Stimulated activated naive CD4-positive, alpha-beta T cell treated with Interleukin-2 at 50 U/mL for 16 hours (primary cell): ENCODE data around the gene GALR2.

Experiments
- DNase-seq: peaks from one replicate; lab custom pipeline; 2025; lab: John Stamatoyannopoulos, UW

GALR2 gene

DNA sequence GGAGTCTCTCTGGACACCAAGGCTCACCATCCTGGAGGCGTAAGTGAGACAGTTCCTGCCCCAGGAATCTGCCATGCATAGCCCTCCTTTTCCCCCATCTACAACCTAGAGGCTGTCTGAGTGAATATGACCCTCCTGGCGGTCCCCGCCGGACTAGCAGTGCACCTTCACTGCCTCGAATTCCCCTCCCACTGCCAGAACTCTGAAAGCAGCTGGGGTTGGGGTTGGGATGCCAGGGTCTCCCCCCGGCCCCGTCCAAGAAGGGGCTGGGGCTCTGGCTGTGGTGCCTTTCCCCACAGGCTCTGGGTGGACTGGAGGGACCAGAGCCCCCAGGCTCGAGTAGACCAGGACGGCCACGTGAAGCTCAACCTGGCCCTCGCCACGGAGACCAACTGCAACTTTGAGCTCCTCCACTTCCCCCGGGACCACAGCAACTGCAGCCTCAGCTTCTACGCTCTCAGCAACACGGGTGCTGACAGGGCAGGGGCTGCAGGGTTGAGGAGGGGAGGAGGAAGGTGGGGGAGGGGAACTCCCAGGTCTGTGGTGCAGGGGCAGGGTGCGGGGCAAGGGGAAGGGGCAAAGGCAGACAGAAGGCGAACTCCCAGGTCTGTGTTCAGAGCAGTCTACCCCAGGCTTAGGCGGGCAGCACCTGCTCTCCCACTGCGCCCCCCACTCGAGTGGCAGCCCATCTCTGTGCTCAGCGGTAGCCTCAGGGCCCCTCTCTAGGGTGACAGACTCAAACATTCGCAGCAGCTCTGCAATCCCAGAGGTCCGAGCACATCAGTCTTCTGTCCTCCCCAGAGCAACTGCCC, 5.6 kb downstream of the GALR2 start:
- no peak for DNase-seq

DNA sequence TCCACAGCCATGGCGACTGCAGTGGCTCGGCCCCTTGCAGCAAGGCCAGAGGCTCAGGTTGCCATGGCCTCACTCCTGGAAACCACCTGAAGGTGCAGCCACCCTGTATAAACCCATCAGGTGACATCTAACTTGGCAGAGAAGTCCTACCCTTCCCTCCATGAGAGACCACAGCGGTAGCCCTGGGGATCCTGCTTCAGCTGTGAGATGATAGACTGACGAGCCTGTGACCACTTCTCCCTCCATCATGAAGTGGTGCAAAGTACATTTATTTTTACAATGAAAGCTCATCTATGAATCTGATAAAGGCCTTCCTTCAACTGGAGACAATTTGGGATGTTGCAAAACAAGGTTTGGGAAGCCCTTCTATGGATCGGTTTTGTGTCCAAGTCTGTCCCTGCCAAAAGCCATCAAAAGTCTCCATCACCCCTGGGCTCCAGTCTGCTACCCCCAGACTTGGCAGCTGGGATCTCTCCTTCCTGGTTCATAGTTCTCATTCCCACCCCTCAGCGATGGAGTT, 6.2 kb downstream of the GALR2 start:
- no peak for DNase-seq

DNA sequence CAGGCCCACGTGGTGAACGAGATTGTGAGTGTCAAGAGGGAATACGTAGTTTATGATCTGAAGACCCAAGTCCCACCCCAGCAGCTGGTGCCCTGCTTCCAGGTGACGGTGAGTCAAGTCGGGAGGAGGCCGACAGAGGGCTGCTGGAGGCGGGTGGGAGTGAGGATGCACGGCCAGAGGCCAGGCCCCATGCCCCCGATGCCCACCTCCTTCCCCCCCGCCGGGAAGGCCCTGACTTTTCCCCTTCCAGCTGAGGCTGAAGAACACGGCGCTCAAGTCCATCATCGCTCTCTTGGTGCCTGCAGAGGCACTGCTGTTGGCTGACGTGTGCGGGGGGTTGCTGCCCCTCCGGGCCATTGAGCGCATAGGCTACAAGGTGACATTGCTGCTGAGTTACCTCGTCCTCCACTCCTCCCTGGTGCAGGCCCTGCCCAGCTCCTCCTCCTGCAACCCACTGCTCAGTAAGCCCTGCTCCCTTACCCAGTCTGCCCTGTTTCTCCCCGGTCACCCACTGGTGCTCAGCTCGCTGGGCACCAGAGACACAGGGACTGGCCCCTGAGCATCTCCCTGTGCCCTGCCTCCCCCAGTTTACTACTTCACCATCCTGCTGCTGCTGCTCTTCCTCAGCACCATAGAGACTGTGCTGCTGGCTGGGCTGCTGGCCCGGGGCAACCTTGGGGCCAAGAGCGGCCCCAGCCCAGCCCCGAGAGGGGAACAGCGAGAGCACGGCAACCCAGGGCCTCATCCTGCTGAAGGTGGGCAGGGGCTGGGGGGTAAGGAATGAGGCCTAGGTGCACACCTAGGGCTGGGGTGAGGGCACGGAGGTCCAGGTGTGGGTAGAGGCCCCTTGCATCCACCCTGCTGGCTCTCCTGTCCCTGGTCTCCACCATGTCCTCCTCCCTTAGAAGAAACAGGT, 7.0 kb downstream of the GALR2 start:
- DNase-seq: no peak

DNA sequence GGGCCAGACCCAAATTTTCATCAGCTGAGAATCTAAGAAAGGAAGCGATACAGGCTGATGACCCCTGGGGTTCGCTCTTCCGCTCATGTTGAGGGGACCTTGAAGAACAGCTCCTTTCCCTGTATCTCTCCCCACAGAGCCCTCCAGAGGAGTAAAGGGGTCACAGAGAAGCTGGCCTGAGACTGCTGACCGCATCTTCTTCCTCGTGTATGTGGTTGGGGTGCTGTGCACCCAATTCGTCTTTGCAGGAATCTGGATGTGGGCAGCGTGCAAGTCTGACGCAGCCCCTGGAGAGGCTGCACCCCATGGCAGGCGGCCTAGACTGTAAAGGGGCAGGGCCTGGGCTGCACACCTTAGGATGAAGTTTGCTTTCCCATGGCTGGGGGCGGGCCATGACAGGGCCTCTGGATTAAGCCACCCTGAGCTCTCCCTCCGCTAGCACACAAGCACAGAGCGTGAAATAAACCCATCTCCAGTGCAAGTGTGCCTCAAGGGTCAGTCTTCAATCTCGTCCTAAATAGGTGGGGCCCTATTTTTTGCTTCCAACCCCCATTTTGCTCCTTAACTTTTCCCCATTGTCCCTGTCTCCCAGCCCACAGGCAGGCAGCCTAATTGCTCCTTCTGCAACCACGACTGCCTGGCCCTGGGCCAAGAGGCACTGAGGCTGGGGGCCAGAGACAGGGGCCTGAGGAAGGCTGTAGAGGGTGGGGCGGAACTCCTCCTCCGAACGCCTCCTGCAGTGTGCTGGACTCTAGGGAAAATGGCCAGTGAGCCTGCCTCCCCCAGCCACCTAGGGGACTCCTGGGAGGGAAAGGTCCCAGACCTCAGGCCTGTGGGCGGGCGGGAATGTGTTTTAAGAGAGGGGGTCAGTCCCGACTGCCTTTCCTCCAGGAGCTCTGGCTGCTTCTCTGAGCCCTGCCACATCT, 8.0 kb downstream of the GALR2 start:
- no peak for DNase-seq

DNA sequence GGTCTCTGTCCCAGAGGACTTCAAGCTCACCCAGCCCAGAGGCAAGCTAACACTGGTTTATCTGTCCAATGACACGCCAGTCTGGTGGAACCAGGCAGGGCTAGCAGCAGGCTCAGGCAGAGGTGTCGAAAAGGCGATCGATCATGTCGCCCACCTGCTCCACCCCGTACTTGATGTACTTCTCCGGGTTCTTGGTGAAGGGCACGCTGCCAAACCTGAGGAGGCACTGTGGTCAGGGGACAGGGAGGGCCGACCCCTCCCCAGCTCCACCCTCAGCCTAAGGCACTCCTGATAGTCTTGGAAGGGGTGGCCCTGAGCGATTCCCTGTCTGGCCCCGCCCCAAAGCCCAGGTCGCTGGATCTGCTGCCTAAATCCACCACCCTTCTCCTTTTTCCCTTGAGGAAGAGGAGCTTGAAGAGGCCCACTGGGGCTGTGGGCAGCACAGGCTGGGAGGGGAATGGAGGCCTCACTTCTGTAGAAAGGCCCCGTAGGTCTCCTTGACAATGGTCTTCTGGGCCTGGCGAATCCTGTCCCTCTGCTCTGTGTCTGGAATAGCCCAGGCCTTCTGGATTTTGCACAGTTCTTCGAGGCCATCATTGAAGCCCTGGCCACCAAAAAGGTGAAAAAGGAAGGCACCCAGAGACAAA, 9.1 kb downstream of the GALR2 start:
- no peak for DNase-seq

DNA sequence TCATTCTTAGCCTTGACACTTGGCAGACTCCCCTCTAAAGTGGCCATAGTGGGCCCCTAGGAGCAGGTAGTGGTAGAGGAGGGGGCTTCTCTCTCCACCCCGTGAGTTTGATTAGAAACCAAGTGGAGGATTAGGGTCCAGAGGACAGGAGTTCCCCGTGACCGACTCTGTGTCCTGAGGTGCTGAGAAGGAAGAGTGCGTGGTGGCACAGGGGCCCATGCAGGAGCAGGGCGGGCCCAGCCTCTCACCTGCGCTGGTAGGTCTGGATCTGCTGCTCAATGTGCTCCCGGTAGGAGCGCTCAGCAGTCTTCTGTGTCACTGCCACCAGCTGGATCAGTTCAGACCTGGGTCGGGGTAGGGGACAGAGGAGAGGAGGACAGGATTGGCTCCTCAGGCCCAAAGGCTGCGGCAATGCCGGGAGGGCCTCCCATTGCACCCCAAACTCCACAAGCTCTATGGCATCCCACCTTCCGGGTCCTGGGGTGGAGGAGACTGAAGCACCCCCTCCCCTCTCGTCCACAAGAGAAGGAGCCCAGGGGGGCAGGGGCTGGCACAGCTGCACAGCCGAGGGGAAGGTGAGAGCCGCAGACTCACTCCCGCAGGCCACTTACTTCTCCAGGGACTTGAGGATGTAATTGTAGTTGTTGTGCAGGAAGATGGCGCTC, 10.6 kb downstream of the GALR2 start:
- no peak for DNase-seq

DNA sequence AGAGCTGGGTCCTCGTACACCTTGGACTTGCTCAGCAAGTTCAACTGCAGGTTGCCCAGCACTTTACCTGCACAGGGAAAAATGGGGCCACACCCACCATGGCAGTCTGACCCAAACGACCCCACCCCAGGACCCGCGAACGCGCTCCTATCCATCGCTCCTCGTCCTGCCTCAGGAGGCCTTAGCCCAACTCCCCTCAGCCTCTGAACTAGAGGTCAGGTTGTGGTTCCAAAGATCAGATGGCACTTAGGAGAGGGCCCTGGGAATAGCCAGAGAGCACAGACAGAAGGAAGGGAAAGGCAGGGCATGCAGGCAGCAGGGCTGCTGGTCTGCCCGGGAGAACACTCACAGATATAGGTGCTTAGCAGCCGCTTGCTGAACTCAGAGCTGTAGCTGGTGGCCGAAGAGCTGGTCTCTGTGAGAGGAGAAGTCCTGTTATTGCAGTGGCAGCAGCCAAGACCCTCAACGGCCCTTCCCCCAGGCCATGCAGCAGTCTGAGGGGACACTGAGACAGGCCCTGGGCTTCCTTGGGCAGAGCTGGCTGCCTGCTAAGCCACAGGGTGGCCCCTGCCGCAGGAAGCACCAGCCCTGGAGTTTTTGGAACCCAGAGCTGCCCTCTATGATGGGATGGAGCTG, 11.3 kb downstream of the GALR2 start:
- DNase-seq: no peak

DNA sequence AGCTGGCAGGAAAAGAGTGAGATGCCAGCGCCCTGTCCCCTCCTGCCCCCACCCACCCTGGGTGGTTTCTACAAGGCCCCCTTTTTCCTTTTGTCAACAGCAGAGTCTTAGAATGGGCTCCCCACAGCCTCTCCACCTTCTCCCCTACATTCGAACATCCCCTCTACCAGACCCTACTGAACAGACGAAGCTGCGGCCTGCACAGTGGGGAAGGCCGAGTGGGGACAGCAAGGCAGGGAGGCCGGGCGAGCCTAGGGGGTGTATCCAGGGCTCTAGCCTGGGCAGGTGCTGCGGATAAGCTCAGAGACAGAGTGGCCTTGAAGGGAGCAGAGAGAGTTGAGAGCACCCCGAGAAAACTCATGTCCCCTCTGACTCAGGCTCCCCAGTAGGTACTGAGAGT, 11.8 kb downstream of the GALR2 start:
- DNase-seq: no peak

DNA sequence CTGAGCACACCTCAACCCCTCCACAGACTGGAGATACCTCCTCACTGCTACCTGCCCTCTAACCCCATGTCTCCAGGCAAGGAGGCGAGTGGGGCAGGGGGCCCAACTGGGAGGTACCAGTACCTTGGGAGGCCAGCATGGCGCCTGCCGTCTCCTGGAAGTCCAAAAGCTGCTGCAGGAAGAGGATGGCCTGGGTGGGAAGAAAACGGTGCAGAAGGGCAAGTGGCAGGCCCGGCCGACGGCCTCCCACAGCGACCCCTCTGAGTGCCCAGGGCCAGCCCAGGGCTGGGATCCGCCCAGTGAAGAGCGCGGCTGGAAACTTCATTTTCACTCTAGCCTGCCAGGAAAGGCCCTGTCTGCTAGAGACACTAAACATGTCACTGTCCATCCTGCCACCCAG, 12.9 kb downstream of the GALR2 start:
- no peak for DNase-seq

DNA sequence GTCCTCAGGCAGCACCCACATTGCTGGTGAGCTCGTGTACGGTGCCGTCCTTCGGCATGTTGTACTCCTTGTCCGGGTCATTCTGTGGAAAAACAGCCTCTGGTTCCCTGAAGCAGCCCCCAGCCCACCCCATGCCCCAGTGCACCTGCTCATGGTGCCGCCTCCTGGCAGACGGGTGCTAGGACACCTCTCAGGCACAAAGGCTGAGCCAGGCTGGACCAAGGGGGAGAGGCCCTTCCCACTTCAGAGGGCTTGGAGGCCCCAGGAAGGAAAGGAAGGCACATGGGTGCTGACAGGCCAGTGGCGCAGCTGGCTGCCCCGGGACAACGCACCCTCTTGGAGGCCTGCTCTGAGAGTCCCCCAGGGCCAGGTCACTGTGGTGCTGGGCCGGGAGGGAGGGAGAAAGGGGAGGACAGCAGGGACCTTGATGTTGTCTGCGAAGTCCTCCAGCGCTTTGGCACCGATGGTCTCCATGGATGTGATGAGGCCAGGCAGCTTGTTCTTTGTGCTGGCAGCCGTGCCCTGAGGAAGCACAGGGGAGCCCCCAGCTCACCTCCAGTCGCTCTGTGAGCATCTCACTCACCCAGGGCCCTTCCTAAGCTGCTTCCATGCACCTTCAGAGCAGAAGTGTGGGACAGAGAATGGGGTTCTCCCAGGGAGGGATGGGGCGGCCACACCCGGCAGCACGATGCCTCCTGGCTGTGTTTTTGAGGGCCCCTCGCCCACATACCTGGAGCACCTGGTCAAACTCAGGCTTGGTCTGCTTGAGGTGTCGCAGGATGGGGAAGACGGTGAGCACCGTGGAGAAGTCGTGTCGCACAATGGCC, 13.7 kb downstream of the GALR2 start:
- DNase-seq: no peak

DNA sequence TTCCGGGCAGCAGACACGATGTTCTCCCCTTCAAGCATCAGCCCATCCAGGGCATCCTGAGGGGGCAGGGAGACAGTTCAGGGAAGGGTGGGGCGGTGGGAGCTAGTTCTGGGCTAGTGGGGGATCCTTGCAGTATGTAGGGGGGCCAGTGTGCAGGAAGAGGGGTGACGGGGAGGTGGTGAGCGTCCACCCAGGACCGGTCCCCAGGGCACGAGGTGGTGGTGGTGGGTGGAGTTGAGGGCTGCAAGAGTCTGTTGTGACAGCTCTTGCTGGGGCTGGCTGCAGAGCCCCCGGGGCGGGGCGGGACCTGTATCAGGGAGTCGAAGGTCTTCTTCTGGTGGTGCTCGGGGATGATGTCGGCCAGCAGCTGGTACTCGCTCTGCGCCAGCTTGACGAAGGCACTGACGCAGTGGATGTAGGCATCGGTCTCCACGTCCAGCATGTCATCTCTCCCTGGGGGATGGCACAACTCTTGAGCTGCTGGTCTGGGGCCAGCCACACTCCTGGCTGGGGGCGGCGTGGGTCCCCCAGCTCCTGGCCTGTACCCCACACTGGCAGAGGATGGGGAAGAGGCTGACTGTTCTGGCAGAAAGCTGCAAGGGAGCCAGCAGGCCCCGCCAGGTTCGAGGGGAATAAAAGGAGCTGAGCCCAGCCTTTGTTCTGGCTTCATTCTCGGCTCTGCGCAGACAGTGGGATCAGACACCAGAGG, 14.4 kb downstream of the GALR2 start:
- no peak for DNase-seq

DNA sequence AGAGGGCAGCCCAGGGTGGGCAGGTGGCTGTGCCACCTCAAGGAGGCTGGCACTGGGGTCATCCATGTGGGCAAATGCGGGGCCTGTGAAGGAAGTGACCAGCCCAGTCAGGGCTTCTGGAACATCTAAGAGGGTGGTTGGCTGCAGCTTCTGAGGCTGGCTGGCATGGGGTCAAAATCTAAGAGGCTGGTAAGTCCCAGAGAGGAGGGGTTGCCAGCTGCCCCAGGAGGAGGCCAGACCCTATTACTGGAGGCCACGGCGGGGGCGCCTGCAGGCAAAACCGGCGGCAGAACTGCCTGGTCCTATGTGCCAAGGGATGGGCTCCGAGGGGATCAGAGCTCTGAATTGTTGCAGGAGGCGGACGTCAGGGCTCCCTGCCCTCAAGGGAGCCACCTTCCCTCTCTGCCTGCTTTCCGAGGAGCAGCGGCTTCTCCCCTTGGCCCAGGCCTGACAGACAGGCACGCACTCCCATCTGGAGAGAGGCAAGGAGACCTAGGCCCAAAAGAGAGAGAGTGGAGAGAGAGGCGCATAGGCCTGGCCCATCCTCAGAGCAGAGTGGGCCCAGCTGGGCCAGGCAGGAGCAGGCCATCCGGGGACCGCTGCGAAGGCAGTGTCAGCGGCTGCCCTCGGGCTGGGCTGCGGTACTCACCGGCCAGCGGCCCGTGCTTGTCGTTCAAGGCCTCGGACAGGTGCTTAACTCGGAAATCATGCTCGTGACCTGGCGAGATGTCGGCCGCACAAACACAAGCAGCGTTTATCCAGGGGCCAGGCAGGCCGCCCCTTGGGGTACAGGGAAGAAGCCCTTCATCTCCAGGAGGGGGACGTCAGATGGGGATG, 15.3 kb downstream of the GALR2 start:
- DNase-seq: no peak

DNA sequence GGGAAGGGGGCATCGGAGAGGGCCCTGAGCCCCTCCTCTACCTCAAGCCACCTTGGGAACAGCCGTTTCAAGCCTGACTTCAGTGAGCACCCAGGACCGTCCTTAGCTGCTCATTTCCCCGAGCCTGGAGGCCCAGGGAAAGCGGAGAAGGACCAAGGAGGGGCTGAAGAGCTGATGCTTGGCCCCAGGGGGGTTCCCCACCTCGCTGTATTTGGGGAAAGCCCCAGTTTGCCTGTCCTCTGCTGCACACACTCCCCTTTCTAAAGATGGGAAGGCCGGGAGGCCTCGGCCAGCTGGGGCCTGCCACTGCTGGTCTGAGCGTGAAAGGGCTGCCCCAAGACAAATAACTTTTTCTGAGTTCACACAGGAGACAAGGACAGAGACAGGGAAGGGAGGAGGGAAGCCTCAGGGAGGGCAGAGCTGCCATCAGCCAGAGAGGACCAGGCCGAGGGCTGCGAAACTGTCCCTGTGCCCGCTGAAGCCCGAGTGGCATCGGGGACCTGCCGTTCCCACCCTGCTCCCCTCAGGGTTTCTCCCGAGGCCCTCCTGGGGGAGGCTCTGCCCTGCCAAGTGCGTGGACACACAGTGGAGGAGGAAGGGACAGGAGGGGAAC, 16.0 kb downstream of the GALR2 start:
- no peak for DNase-seq

DNA sequence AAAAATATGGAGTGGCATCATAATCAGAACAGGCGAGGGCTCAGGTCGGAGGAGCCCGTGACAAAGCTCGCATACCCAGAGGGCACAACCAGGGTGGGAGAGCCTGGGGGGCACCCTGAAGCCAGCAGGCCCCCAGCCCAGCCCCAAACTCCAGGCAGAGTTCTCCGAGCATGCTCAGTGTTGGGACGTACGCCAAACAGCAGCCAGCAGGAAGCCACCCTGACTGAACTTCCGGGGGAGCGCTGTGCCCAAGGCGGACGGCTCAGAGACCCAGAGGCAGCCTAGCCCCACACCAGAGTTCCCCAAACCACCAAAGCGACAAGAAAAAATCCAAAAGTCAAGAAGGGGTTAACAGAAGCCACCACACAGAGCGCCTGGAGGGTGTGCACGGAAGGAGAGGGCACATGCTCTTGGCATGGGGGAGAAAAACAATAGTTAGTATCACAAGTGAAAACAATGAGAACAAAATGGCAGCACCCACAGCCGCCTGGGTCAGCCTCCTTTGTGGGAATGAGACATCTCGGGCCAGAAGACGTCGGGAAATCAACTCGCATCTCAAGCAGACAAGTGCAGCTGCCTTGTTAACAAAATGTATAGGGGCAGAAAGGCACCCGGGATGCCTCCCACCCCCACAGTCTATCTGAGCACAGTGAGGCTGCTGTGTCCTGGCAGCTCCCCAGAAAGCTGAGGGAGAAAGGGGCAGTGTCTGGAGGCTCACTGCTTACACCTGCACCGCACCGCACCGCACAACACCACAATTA, 17.1 kb downstream of the GALR2 start:
- DNase-seq: no peak

DNA sequence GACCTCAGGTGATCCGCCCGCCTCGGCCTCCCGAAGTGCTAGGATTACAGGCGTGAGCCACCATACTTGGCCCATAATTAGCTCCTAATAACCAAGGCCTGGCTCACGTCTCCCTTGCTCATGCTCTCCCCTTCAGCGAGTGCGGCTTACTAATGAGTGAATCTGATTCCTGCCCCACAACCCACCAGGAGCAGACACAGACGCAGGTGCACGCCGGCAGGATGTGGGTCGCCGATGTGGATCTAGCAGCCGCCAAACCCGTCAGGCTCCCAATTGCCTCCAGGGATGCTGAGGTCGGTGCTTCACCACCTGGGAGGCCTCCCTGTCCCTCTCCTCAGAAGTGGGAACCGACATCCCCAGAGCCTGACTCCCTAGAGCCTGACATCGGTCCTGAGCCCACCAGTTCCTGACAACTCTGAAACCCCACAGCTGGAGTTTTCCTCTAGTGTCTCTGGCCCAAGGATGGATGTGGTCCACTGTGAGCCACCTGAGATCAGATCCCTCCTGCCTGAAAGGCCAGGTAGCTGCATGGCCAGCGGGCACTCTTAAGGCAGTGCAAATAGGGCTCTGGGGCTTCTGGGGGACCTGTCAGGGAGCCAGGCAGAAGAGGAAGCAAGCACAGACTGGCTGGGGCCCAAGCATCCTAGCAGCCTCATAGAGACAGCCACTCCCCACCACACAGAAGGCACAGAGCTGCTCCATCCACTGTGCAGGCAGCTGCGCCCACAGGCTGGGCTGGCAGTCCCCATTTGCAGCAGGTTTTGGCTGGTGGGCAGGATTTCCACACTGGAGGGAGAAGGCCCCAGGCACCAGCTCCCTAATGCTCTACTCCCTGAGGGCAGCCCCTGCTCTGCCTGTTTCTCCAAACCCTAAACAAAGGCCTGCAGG, 18.2 kb downstream of the GALR2 start:
- DNase-seq: no peak

DNA sequence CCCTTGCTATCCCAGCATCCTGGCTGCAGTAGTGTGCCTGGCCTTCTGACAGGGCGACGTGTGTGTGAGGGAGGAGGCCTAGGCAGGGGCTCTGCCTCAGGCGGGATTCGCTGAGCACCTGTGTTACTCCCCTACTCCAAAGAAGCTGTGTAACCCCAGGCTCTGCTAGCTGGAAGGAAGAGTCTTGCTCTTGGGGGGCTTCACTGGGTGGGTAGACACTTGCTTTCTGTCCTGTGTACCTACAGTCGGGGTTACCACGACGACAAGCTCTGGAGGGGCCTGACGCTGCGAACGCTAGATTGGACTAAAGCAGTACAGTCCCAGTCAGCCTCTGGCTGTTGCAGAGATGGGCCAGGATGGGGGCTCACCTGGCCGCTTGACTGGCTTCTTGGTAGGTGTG, 19.5 kb downstream of the GALR2 start:
- DNase-seq: no peak
